OCI-LY1 (cell line): ENCODE data around the gene HPX.

Experiments
- CTCF ChIP-seq: fragments of 200-600 bp; sonication (generic), shearing (Covaris generic); IDR thresholded peaks from 2 replicates; pipeline ENCODE4 v1.5.1; 2017; ENCODE audit warnings: mild to moderate bottlenecking, antibody characterized with exemption, low read length, moderate library complexity, mixed read lengths
- EZH2 ChIP-seq: fragments of 200-600 bp; sonication (generic), shearing (Covaris generic); IDR thresholded peaks from 2 replicates; pipeline ENCODE4 v1.8.0; 2017; ENCODE audit warnings: borderline replicate concordance, mixed run types, mild to moderate bottlenecking, antibody characterized with exemption, low read length, moderate library complexity, mixed read lengths

- TF ChIP-seq CTCF (no peak), EZH2 (no peak)
These were observed 32.9 kb upstream of the HPX start, which contains the start of gene TRIM3 for GRCh38 chr11:6473451-6474412.
